Lower leg skin (tissue), 3 donors: ENCODE data around the gene KHK.

ENCODE experiments used
- CTCF ChIP-seq, 3 donors: fragments of 450-650 bp; IDR thresholded peaks; one replicate each; pipeline ENCODE4 v1.5.1; 2016; ENCODE audit warnings: antibody characterized with exemption in 3 of 3, mild to moderate bottlenecking in 3 of 3, moderate library complexity in 2 of 3
- POLR2A ChIP-seq, 2 donors: fragments of 450-650 bp; IDR thresholded peaks; one replicate each; pipeline ENCODE4 v1.6.1; 2016 to 2017; ENCODE audit warnings: antibody characterized with exemption in 2 of 2, mild to moderate bottlenecking in 1 of 2, moderate library complexity in 1 of 2

- TF ChIP-seq CTCF (IDR thresholded peaks at IDR 0.05) = no peak
- no peak for TF ChIP-seq POLR2A (IDR thresholded peaks at IDR 0.05)
Measured at GRCh38 chr2:27076323-27076722, 10.2 kb upstream of the KHK start.
